Gastroesophageal sphincter (tissue), 3 donors: Measurements from ENCODE around the gene PAM.

ENCODE experiments used
- CTCF ChIP-seq, 4 experiments: fragments of 200-600 bp in 2 of 4; fragments of 450-650 bp in 2 of 4; sonication (generic) in 1 of 4; IDR thresholded peaks; one replicate each; pipeline ENCODE4 v1.5.1; 2017 to 2019; ENCODE audit warnings: antibody characterized with exemption in 4 of 4, mild to moderate bottlenecking in 2 of 4, moderate library complexity in 2 of 4
- EP300 ChIP-seq: sonication (generic); formaldehyde crosslinking; IDR thresholded peaks from one replicate; pipeline ENCODE4 v1.6.1; 2017; ENCODE audit warnings: antibody characterized with exemption, mild to moderate bottlenecking
- POLR2A ChIP-seq, 2 donors: fragments of 450-650 bp; IDR thresholded peaks; one replicate each; pipeline ENCODE4 v1.6.1; 2017; ENCODE audit warnings: antibody characterized with exemption in 2 of 2, mild to moderate bottlenecking in 2 of 2, moderate library complexity in 1 of 2
- POLR2AphosphoS5 ChIP-seq: sonication (generic); formaldehyde crosslinking; IDR thresholded peaks from one replicate; pipeline ENCODE4 v1.6.1; 2017; ENCODE audit warnings: antibody characterized with exemption

- no peak for TF ChIP-seq CTCF (IDR thresholded peaks at IDR 0.05)
- TF ChIP-seq POLR2A (IDR thresholded peaks at IDR 0.05) = no peak
- no peak for TF ChIP-seq POLR2AphosphoS5
- no peak for TF ChIP-seq EP300
These were observed 148.2 kb downstream of the PAM start for GRCh38 chr5:102903074-102903871.
